ENCODE results near the gene MCM3AP. TPM values are rescaled to one million over a fixed set of nuclear protein-coding genes. Genes with fewer than 3 reads are reported as not detected.

The MCM3AP gene
- total and polyA plus RNA-seq, 9 of the 15 experiments (the other 6 are each of a cell fraction or from before 2014, with no cell fraction given): 6.5 to 179 (median 69.6) TPM

GRCh38 chr21:46285761-46286647, 593 bp upstream of the MCM3AP start, which contains the start of gene YBEY (continued):
- no peak for TF ChIP-seq RFX5 (IDR thresholded peaks at IDR 0.05; ENCODE audit: low read depth, low read length)
- peak; percentile 66; the same call in 1 of the 2 replicates for TF ChIP-seq SPI1 (IDR thresholded peaks at IDR 0.05; ENCODE audit: borderline replicate concordance, low read depth, low read length)
- TF ChIP-seq NR0B1 (IDR thresholded peaks at IDR 0.05; ENCODE audit: partially characterized antibody): no peak
- no peak for TF ChIP-seq BRCA1 (IDR thresholded peaks at IDR 0.05)
- TF ChIP-seq BRCA1 (CRISPR knock-in tag; IDR thresholded peaks at IDR 0.05): no peak
- TF ChIP-seq CBX1 (IDR thresholded peaks at IDR 0.05; ENCODE audit: low read depth): peak; percentile 95; the same call in 1 of the 2 replicates
- TF ChIP-seq ZNF609 (CRISPR knock-in tag; IDR thresholded peaks at IDR 0.05; ENCODE audit: borderline replicate concordance): peak; percentile 96
- peak; percentile 94; the same call in 1 of the 2 replicates for TF ChIP-seq XRCC5 (IDR thresholded peaks at IDR 0.05; ENCODE audit: low read depth, low read length)
- no peak for TF ChIP-seq TFE3 (CRISPR knock-in tag; IDR thresholded peaks at IDR 0.05)
- TF ChIP-seq SNIP1 (IDR thresholded peaks at IDR 0.05; ENCODE audit: low read depth): no peak
- peak; percentile 88; the same call in 1 of the 2 replicates for TF ChIP-seq ZNF592 (IDR thresholded peaks at IDR 0.05)
- TF ChIP-seq PCBP1 (IDR thresholded peaks at IDR 0.05; ENCODE audit: low read depth, low read length, poor library complexity, severe bottlenecking): no peak
- TF ChIP-seq CREBBP (IDR thresholded peaks at IDR 0.05; ENCODE audit: low read depth, low read length): no peak
- TF ChIP-seq NONO (IDR thresholded peaks at IDR 0.05; ENCODE audit: low read depth in 2 of 2, low read length in 1 of 2): peak; percentile 84 to 90

Data from K562 (cell line).